ENCODE data around the gene KCTD13.
"Not testable (repeated sequence)": the region's sequence is repeated elsewhere in the genome, so short reads cannot be mapped to it uniquely, and the experiment has no call there.

Gene KCTD13

DNA sequence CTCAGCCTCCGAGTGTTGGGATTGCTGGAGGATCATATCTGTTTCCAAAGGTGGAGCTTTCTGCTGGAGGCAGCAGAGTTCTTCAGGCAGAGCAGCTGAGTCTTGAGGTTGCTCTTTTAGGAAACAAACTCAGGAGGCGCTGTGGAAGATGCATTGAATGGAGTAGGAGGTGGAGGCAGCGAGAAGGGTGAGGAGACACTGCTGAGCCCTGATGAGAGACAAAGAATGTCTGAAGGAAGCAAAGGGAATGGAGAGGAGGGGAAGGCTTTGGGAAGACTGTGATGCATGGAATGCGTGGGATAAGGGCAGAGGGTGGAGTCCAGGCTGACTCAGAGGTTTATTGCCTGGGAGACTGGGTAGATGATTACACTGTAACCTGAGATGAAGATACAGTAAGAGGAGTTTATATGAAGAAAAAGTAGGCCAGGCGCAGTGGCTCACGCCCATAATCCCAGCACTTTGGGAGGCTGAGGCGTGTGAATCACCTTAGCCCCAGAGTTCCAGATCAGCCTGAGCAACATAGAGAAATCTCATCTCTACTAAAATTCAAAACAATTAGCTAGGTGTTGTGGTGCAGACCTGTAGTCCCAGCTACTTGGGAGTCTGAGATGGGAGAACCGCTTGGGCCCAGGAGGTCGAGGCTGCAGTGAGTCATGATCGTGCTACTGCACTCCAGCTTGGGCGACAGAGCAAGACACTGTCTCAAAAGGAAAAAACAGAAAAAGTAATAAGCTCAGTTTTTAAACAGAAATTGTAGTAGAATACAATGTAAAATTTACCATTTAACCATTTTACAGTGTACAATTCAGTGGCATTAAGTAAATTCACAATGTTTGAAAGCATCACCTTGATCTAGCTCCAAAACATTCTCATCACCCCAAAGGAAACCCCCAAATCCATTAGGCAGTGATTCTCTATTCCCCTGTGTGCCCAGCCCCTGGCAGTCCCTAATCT lies 18.1 kb upstream of the KCTD13 start:
- no peak for DNase-seq (ENCODE audit: low read depth in 2 of 2)

DNA sequence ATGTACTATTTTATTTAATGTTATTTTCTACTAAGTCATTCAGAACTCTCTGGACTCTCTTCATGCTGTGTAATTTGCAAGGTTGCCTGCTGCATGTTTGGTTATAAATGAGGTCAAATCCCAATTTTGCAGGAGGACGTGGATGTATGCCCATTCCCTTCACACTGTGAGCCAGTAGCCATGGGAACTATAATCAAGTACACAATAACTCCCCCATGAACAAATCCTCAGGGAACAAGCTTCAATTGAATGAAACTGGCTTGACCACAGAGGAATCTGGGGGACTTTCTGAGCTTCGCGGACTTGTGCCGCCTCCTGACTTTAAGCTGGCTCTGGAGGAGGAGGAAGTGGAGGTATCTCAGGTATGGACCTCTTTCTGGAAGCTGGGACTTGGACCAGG lies 14.6 kb upstream of the KCTD13 start:
- DNase-seq (ENCODE audit: low read depth in 2 of 2): no peak

DNA sequence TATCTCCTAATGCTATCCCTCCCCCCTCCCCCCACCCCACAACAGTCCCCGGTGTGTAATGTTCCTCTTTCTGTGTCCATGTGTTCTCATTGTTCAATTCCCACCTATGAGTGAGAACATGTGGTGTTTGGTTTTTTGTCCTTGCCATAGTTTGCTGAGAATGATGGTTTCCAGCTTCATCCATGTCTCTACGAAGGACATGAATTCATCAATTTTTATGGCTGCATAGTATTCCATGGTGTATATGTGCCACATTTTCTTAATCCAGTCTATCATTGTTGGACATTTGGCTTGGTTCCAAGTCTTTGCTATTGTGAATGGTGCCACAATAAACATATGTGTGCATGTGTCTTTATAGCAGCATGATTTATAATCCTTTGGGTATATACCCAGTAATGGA lies 5.7 kb upstream of the KCTD13 start:
- DNase-seq (ENCODE audit: low read depth in 2 of 2): not testable (repeated sequence)

DNA sequence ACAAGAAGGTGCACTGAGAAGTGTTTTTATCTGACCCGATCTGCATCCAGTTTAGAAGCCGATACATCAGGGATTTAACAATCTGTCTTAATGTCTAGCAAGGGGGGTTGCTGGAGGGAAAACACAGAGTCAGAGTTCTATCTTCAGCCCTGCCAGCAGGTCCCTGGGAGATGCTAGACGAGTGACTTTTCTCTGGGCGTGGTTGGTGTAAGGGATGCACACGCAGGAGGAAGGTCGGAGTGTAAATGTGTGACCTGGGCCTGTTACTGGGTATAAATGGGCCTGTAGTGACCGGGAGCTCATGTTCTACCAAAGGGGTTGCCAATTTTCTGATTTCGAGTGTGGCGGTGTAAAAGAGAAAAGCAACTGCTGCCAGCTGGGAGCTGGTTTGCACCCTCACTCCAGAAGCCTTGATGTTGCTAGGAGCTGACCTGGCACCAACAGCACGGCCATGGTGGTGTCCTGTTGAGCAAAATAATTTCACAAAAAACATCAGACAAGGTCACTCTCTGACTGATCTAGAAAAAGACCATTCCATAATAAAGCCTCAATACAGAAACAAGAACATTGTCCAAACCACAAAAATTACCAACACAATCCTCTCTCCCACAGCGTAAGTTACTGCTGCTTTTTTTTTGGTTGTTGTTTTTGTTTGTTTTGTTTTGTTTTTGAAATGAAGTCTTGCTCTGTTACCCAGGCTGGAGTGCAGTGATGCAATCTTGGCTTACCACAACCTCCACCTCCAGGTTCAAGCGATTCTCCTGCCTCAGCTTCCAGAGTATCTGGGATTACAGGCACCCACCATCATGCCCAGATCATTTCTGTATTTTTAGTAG lies 1.3 kb upstream of the KCTD13 start:
- no peak for DNase-seq (ENCODE audit: low read depth in 2 of 2)

DNA sequence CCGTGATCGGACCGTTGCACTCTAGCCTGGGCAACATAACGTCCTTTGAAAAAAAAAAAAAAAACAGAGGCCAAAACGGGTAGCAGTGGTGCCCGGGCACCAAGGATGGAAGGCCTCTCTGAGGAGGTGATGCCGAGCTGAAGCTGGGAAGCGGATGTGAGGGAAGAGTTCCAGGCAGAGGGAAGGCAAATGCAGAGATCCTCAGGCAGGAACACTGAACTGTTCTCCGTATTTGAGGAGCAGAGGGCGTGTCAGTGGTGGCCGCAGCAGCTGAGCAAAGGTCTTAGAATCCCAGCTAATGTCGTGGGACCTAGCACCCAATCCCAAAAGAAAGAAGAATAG lies 656 bp upstream of the KCTD13 start:
- DNase-seq (ENCODE audit: low read depth in 2 of 2): no peak

DNA sequence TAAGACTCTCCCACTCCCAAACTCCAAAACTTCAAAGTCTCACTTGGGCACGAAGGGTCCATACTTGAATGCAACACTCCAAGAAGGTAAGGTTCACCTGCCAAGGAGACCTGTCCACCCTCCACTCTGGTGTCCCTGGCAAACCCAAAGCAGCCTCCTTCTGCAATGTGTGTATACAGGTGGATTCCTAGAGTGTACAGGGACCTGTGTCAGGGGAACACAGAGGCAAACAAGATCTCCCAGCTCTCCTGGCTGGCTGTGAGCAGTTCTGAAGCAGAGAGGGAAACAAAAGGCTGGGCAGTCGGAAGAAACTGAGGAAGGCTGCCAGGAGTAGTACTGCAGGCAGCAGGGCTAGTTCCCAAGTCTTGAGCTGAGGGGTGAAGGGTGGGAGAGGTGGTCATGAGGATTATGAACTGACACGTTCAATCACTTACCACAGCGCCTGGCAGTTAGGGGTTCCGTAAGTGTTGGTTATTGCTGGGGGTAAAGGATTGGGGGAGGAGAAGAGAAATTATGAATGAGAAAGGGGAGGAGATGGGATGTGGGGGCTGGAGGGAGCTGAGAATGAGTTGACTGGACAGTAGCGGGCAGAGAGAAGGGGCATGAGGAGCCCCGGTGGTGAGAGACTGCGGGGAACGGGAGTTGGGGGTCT lies 795 bp downstream of the KCTD13 start:
- no peak for DNase-seq (ENCODE audit: low read depth in 2 of 2)

DNA sequence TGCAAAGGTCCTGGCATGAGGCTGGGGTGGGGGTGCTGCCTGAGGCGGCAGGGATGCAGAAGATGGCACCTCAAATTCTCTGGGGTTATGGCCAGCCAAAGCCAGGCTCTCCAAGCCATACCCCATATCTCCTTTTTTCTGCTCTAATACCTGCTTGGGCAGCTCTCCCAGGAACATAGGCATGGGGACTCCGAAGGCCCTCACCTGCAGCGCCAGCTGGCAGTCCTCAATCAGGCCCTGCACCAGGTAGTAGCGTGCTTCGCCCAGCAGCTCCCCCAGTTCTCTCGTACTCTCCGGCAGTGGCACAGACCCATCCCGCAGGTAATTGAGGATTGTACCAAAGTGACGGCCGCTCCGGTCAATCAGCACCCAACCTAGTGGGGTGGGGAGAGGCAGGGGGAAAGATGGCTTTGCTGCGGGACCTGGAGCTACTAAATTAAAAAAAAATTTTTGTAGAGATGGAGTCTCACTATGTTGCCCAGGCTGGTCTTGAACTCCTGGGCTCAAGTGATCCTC lies 3.0 kb downstream of the KCTD13 start:
- DNase-seq (ENCODE audit: low read depth in 2 of 2): no peak

DNA sequence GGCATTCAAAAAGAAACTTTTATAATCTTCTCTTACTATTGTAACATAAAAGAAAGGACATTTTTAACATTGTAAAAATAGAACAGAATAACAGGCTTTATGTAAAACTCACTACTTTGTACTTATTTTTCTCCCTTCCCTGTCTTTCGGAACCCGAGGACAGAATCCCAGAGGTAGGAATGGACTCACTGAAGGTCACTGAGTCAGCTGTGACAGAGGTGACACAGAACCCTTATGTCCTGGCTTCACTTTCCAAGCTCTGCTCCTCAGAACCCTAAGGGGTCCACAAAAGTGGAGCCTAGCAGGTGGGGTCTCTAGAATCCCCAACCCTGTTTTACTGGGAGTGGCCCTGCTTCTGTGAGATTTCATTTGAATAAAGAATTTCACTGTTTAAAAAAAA lies 3.7 kb downstream of the KCTD13 start:
- no peak for DNase-seq (ENCODE audit: low read depth in 2 of 2)

DNA sequence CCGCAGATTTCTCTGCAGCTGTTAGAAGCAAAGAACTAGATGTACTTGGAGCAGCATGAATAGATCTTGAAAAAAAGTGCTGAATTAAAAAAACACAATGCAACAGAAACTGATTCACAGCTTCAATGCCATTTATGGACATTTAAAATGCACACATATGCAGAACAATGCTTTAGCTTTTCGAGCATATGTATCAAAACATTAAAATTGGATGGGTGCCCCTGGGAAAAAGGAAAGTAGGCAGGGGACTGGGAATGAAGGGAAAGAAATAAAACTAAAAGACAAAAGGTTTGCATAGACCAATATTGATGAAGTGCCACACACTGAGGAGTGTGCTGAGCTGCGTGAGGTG lies 5.0 kb downstream of the KCTD13 start:
- DNase-seq (ENCODE audit: low read depth in 2 of 2): no peak

DNA sequence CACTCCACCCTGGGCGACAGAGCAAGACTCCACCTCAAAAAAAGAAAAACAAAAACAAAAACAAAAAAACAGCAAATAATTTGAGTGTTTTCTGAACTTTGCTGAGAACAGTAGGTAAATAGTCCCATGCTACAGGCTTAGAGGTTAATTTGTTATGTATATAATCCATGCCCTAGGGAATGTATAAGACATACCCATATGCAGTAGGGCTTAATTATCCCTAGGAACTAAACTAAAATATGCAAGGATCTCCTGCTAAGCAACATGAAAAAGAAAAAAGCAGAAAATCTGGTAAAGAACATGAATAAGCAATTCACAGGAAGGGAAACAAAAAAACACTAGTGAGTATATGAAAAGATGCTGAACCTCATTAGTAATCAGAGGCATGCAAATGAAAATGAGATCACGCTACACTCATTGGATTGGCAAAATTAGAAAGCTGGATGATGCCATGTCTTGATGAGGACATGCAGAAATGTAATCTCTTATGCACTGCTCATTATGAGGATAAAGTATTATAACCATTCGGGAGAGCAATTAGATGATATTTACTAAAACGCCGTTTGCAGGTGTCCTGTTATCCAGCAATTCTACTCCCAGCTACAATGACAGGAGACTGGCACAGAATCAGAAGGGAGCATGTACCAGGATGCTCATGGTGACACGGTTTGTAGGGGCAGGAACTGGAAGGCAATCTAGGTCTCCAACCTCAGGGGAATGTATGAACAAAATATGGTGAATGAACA lies 5.6 kb downstream of the KCTD13 start:
- DNase-seq (ENCODE audit: low read depth in 2 of 2): no peak

DNA sequence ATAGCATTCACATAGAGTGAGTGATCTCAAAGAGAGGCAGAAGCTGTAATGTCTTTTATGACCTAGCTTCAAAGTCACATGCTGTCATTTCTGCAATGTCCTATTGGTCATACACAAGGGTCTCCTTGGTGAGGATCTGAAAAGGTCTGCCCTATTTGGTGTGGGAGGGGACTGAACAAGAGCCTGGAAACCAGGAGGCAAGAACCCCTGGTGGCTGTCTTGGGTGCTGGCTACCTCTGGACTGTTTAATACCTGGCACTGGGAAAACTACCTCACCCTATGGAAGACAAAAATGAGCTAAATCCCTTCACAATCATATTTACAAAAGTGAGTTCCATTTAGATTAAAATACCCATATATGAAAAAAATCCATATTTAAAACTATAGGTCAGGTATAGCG lies 9.0 kb downstream of the KCTD13 start:
- DNase-seq (ENCODE audit: low read depth in 2 of 2): no peak

DNA sequence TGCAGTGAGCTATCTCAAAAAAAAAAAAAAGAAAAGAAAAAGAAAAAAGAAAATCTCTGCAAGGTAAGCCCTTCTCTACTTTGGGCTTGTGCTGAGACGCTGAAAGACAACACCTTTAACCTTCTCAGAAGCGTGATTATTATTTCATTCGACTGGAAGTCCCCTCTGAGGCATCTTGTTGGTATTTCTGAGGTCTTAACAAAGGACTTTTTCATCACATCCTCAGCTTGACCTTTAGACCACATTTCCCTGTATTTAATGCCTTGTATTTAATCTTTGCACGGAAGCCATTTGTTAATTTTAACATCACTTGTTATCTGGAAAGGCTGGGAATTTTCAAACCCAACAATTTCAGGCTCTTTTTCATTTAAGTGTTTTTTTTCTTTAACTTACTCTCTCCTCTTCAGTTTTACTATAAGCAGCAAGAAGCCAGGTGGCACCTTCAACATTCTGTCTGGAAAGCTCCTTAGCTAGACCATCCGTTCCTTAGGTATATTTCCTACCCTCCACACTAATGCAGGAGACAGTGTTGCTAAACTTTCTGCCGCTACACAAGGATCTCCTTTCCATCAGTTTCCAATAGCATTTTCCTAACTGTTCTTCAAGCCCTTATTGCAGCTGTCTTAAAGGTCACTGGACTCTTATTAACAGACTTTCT lies 10.3 kb downstream of the KCTD13 start:
- no peak for DNase-seq (ENCODE audit: low read depth in 2 of 2)

DNA sequence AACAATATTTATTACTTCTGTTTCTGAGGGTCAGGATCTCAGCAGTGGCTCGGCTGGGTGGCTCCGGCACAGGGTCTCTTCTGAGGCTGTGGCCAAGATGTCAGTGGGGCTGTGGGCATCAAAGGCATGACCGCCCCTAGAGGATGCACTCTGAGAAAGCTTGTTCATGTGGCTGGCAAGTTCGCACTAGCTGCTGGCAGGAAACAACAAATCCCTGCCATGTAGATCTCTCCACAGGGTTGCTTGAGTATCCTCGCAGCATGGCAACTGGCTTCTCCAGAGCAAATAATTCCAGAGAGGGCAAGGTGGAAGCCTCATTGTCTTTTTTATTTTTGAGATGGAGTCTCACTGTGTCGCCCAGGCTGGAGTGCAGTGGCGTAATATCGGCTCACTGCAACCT lies 12.5 kb downstream of the KCTD13 start:
- DNase-seq (ENCODE audit: low read depth in 2 of 2): no peak

DNA sequence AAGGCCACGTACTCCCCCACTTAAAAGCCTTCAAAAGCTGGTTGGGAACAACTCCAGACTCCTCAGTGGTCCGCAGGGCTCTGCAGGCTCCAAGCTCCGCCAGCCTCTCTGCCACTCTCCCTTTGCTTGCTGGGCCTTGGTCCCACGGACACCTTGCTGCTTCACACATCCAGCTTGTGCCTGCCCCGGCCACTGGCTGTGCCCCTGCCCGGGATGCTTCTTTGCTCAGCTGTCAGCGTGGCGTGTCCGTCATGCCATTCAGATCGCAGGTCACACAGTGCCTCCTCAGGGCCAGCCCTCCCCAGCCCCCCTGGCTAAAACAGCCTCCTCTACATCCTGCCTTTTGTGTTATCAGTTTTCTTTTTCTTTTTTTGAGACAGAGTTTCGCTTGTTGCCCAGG lies 13.9 kb downstream of the KCTD13 start:
- DNase-seq (ENCODE audit: low read depth in 2 of 2): no peak

DNA sequence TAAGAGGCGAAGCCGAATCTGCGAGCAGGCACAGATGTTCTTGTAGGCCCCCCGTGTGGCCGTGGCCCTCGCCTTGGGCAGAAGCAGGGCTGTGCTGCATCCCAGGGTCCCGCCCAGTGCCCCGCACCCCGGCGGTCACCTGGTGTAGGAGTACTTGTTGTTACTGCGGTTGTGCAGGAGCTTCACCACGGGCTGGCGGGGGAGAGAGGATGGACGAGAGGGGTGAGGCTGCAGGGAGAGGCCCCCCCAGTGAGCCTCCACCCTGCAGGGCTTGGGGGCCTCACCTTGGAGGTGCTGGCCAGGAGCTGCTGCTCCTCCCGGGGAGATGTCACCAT lies 14.4 kb downstream of the KCTD13 start:
- no peak for DNase-seq (ENCODE audit: low read depth in 2 of 2)

DNA sequence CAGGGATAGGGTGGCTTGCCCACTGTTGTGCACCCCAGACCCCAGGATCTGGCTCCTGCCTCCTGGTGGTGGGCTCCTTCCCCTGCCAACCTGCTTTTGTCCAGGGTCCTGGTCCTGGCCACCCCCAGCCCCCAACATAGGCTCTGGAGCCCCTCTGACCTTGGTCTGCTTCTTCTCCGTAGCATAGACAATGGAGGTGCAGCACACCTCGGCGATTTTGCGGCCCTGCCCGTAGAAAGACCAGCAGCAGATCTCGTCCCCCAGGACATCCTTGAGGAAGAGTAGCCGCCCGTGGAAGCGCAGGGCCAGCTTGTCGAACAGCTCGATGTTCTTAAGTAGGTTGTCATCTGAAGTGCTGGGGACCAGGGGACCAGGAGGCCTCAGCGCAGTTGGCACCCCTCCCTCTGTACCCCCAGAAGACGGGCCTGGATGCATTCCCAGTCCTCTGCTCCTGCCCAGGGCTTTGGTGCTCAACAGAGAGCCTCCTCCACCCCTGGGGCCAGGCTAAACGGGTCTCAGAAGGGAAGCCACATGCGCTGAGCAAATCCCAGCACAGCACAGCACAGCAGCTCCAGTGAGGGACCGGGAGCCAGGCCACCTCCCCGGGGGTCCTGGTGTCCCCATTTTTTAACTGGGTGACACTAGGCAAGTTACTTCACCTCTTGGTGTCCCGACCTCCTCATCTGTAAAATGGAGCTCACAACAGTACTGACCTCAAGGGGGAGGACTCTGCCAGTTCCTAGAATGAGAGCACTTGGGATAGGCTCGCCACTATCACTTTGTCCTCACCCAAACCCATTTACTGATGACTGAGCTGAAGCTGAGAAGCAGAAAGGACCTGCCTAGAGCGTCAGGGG lies 15.0 kb downstream of the KCTD13 start:
- DNase-seq (ENCODE audit: low read depth in 2 of 2): no peak

DNA sequence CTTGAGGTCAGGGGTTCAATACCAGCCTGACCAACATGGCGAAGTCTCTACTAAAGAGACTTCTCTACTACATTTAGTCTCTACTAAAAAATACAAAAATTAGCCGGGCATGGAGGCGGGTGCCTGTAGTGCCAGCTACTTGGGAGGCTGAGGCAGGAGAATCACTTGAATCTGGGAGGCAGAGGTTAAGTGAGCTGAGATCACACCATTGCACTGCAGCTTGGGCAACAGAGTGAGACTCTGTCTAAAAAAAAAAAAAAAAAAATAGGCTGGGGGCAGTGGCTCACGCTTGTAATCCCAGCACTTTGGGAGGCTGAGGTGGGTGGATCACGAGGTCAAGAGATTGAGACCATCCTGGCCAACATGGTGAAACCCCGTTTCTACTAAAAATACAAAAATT lies 16.2 kb downstream of the KCTD13 start:
- DNase-seq (ENCODE audit: low read depth in 2 of 2): not testable (repeated sequence)

DNA sequence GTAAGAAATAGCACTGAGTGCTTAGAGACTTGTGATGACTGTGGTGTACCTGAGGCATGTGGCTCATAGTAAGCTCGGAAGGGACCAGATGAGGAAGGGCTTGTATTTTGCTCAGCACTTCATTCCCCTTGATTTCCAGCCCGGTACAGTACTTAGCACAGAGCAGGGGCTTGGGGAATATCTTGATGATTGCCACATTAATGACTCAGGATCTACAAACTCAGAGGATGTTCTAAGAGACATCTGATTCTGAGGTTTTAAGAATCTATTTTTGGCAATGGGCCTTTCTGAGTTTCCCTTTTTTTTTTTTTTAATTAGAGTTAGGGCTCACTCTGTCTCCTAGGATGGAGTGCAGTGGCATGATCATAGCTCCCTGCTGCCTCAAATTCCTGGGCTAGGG lies 16.6 kb downstream of the KCTD13 start:
- no peak for DNase-seq (ENCODE audit: low read depth in 2 of 2)

DNA sequence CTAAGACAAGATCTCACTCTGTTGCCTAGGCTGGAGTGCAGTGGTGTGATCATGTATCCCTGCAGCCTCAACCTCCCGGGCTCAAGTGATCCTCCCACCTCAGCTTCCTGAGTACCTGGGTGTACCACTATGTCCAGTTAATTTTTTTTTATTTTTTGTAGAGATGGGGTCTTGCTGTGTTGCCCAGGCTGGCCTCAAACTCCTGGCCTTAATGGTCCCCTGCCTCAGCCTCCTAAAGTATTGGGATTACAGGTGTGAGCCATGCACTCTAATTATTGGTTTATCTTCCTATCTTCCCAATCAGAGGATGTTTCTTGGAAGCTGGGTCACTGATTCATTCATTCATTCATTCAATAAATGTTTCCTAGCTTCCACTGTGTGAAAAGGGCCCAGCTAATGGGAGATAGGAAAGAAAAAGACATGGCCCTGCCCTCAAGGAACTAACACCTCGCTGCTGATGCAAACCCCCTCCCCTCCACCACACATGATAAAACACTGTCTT lies 17.3 kb downstream of the KCTD13 start:
- DNase-seq (ENCODE audit: low read depth in 2 of 2): no peak

DNA sequence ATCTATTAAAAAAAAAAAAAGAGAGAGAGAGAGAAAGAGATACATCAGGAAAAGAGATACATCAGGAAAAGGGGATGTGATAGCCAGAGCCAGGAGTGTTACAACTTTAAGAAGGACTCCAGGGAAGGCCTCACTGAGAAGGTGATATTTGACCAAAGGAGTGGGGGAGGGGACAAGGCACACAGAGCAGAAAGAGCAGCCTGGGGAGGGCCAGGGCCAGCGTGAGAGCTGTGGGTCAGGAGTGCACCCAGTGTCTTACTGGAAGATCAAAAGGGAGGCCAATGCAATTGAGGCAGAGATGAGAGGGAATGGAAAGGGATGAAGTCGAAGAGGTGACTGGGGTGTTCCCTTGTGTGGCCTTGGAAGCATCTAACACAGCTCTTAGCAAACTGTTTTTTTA lies 18.1 kb downstream of the KCTD13 start:
- no peak for DNase-seq (ENCODE audit: low read depth in 2 of 2)

All from stimulated activated CD4-positive, alpha-beta T cell treated with anti-CD3 and anti-CD28 coated beads, Interleukin-4, amount 100 ng/mL, for 48 hours (primary cell).